T47D (cell line): ENCODE measurements around the gene DDIT3.
"Not testable (repeated sequence)": the region's sequence is repeated elsewhere in the genome, so short reads cannot be mapped to it uniquely, and the experiment has no call there.

Experiments
- DNase-seq, 2 experiments: peaks; one replicate each; pipeline versions ENCODE4 v3.0.0 to v3.0.0-alpha.2; 2011 to 2012; ENCODE audit warnings: low read depth in 1 of 2, low spot score in 1 of 2
- JUND ChIP-seq: IDR thresholded peaks from 2 replicates; pipeline ENCODE4 v1.6.1; 2012; ENCODE audit warnings: low read depth
- in situ Hi-C: cut with HindIII; loops from 2 replicates; pipeline ENCODE4 v1.10.0; 2016; ENCODE audit warnings: low sequenced_read_pairs, low pct_unique_long_range_greater_than_20kb

The DDIT3 gene

GRCh38 chr12:57518176-57518919 lies 2.0 kb downstream of the DDIT3 start:
- in situ Hi-C loops: no loop called here
- no peak for DNase-seq
- TF ChIP-seq JUND: no peak

GRCh38 chr12:57517718-57518117 lies 2.6 kb downstream of the DDIT3 start:
- DNase-seq, in situ Hi-C loops: not testable (repeated sequence)

- DNase-seq: no peak
These were observed 3.1 kb downstream of the DDIT3 start for GRCh38 chr12:57517187-57517586.

GRCh38 chr12:57516617-57517153 lies 3.6 kb downstream of the DDIT3 start:
- in situ Hi-C loops: no loop called here
- no peak for DNase-seq
- TF ChIP-seq JUND: no peak

More at GRCh38 chr12:57517187-57517586, 3.1 kb downstream of the DDIT3 start:
- in situ Hi-C loops: no loop called here
- TF ChIP-seq JUND: no peak

GRCh38 chr12:57515934-57516541 lies 4.3 kb downstream of the DDIT3 start:
- in situ Hi-C loops: no loop called here
- no peak for DNase-seq
- TF ChIP-seq JUND: no peak

- no peak for DNase-seq
- no peak for TF ChIP-seq JUND
- in situ Hi-C loops: no loop called here
These were observed 4.8 kb downstream of the DDIT3 start for GRCh38 chr12:57515408-57515933.

GRCh38 chr12:57514720-57515407 lies 5.5 kb downstream of the DDIT3 start:
- TF ChIP-seq JUND: no peak
- in situ Hi-C loops: no loop called here
- no peak for DNase-seq

- in situ Hi-C loops, DNase-seq: not testable (repeated sequence)
These were observed 6.1 kb downstream of the DDIT3 start for GRCh38 chr12:57514246-57514645.

- in situ Hi-C loops, DNase-seq: not testable (repeated sequence)
These were observed 6.6 kb downstream of the DDIT3 start for GRCh38 chr12:57513677-57514076.

GRCh38 chr12:57513266-57513665 lies 7.0 kb downstream of the DDIT3 start:
- no peak for TF ChIP-seq JUND

GRCh38 chr12:57512665-57513064 lies 7.6 kb downstream of the DDIT3 start:
- no peak for DNase-seq
- in situ Hi-C loops: no loop called here
- no peak for TF ChIP-seq JUND

More at GRCh38 chr12:57513266-57513665, 7.0 kb downstream of the DDIT3 start:
- in situ Hi-C loops: no loop called here
- DNase-seq: no peak

- TF ChIP-seq JUND: no peak
- in situ Hi-C loops: no loop called here
- no peak for DNase-seq
These were observed 8.6 kb downstream of the DDIT3 start for GRCh38 chr12:57511588-57512325.
